Mesenchymal stem cell (in vitro differentiated cells and primary cell): ENCODE measurements around the gene POU6F2.

ENCODE experiments used
- DNase-seq: peaks from one replicate; pipeline ENCODE4 v3.0.0-alpha.2; 2013
- H2AFZ ChIP-seq: one replicate; pipeline ENCODE4 v1.6.1; 2013; ENCODE audit warnings: low read depth, mild to moderate bottlenecking, control low read depth, inconsistent platforms, low read length, moderate library complexity
- H2AK5ac ChIP-seq: 2 replicates; pipeline ENCODE4 v1.6.1; 2013; ENCODE audit warnings: low read length, moderate library complexity, mild to moderate bottlenecking, inconsistent platforms; ENCODE audit not compliant: severe bottlenecking
- H2BK120ac ChIP-seq: one replicate; pipeline ENCODE4 v1.6.1; 2013; ENCODE audit warnings: low read depth, mild to moderate bottlenecking, inconsistent platforms, low read length, moderate library complexity
- H2BK12ac ChIP-seq, 2 experiments: one replicate each; pipeline ENCODE4 v1.6.1; 2013; ENCODE audit warnings: inconsistent platforms in 2 of 2, low read length in 2 of 2, mild to moderate bottlenecking in 2 of 2, moderate library complexity in 2 of 2, control low read depth in 1 of 2
- H2BK15ac ChIP-seq: one replicate; pipeline ENCODE4 v1.6.1; 2013; ENCODE audit warnings: mild to moderate bottlenecking, low read depth, inconsistent platforms; ENCODE audit not compliant: poor library complexity, severe bottlenecking
- H2BK5ac ChIP-seq: 2 replicates; pipeline ENCODE4 v1.6.1; 2013; ENCODE audit warnings: low read depth, mild to moderate bottlenecking, low read length, control low read depth, inconsistent platforms; ENCODE audit not compliant: poor library complexity, severe bottlenecking
- H3K14ac ChIP-seq, 2 experiments: one replicate each; pipeline ENCODE4 v1.6.1; 2013; ENCODE audit warnings: inconsistent platforms in 2 of 2, low read length in 2 of 2, control low read depth in 1 of 2, mild to moderate bottlenecking in 1 of 2, moderate library complexity in 1 of 2
- H3K18ac ChIP-seq, 2 experiments: one replicate each; pipeline ENCODE4 v1.6.1; 2013; ENCODE audit warnings: inconsistent platforms in 2 of 2, low read length in 2 of 2, control low read depth in 1 of 2, low read depth in 1 of 2, mild to moderate bottlenecking in 1 of 2
- H3K23ac ChIP-seq, 2 experiments: one replicate each; pipeline ENCODE4 v1.6.1; 2013; ENCODE audit warnings: inconsistent platforms in 2 of 2, low read length in 2 of 2, mild to moderate bottlenecking in 2 of 2, moderate library complexity in 2 of 2, control low read depth in 1 of 2
- H3K27ac ChIP-seq: 2 replicates; pipeline ENCODE4 v1.5.1; 2013; ENCODE audit warnings: mild to moderate bottlenecking, moderate library complexity, low read length, control low read depth, inconsistent platforms; ENCODE audit not compliant: poor library complexity, severe bottlenecking
- H3K27me3 ChIP-seq, 2 experiments: 2 replicates each; pipeline versions ENCODE4 v1.6.1 to v1.7.0; 2013; ENCODE audit warnings: low read length in 2 of 2, mild to moderate bottlenecking in 2 of 2, moderate library complexity in 2 of 2, control low read depth in 1 of 2, inconsistent platforms in 1 of 2; ENCODE audit not compliant: control insufficient read depth in 1 of 2, insufficient read depth in 1 of 2
- H3K36me3 ChIP-seq, 2 experiments: 2 replicates each; pipeline versions ENCODE4 v1.6.1 to v1.7.0; 2013; ENCODE audit warnings: low read length in 2 of 2, control low read depth in 1 of 2, inconsistent platforms in 1 of 2, low read depth in 1 of 2, mild to moderate bottlenecking in 1 of 2; ENCODE audit not compliant: insufficient read depth in 2 of 2, control insufficient read depth in 1 of 2
- H3K4ac ChIP-seq, 2 experiments: one replicate each; pipeline ENCODE4 v1.6.1; 2013; ENCODE audit warnings: inconsistent platforms in 2 of 2, low read length in 2 of 2, mild to moderate bottlenecking in 2 of 2, moderate library complexity in 2 of 2, control low read depth in 1 of 2, low read depth in 1 of 2
- H3K4me1 ChIP-seq: 2 replicates; pipeline ENCODE4 v1.6.1; 2013; ENCODE audit warnings: low read depth, low read length, control low read depth; ENCODE audit not compliant: control insufficient read depth, insufficient read depth
- H3K4me2 ChIP-seq: 2 replicates; pipeline ENCODE4 v1.6.1; 2013; ENCODE audit warnings: low read length, mild to moderate bottlenecking, inconsistent platforms; ENCODE audit not compliant: poor library complexity, severe bottlenecking
- H3K4me3 ChIP-seq, 2 experiments: 2 replicates each; pipeline versions ENCODE4 v1.5.1 to v1.7.0; 2013; ENCODE audit warnings: low read length in 2 of 2, mild to moderate bottlenecking in 2 of 2, control low read depth in 1 of 2, low read depth in 1 of 2; ENCODE audit not compliant: insufficient read depth in 1 of 2
- H3K79me1 ChIP-seq: replicated peaks from 2 replicates; pipeline ENCODE4 v1.6.1; 2013; ENCODE audit warnings: mild to moderate bottlenecking, control low read depth, low read length, inconsistent platforms; ENCODE audit not compliant: poor library complexity, severe bottlenecking
- H3K9ac ChIP-seq: 2 replicates; pipeline ENCODE4 v1.7.0; 2013; ENCODE audit warnings: mild to moderate bottlenecking, low read length, moderate library complexity
- H3K9me3 ChIP-seq: 2 replicates; pipeline ENCODE4 v1.7.0; 2013; ENCODE audit warnings: mild to moderate bottlenecking, low read length; ENCODE audit not compliant: control insufficient read depth
- H4K8ac ChIP-seq: one replicate; pipeline ENCODE4 v1.6.1; 2013; ENCODE audit warnings: inconsistent platforms, mild to moderate bottlenecking, low read length, moderate library complexity
- H4K91ac ChIP-seq: one replicate; pipeline ENCODE4 v1.6.1; 2013; ENCODE audit warnings: mild to moderate bottlenecking, low read length, inconsistent platforms
- WGBS: methylation state at CpG from one replicate; pipeline ENCODE4 v1.1.7; 2013; ENCODE audit warnings: mixed read lengths; 5-methylcytosine and 5-hydroxymethylcytosine counted together

The POU6F2 gene

DNA sequence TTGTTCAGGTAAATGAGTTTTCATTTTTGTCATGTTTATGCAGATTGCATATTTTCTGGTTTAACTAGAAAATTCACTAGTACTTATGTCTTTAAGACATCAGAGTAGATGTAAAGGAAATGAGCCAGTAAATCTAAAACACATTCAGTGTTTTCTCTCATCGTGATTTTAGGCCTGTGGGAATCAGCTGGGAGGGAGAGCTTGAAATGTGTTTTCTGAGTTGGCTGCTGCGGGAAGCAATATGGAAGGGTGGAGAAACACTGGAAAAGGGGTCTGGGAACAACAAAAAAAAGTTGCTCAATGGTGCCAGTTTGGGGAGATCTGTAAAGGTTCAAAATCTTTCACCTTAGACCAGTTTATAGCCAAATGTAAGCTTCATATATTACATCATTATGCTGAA, 284.1 kb downstream of the POU6F2 start:
- H2BK5ac ChIP-seq, result no peak overlapping the region
- no peak overlapping the region for H3K4me3 ChIP-seq
- H3K27ac ChIP-seq, result no peak overlapping the region
- H2BK12ac ChIP-seq, result no peak overlapping the region
- no peak overlapping the region for H3K14ac ChIP-seq
- no peak overlapping the region for H4K8ac ChIP-seq
- H2BK120ac ChIP-seq, result no peak overlapping the region
- H3K36me3 ChIP-seq, result no peaks in the 10 kb centered on the region
- H3K79me1 ChIP-seq, result no peaks in the 10 kb centered on the region
- DNase-seq, result no peak
- H3K27me3 ChIP-seq, result no peaks in the 10 kb centered on the region
- no peak overlapping the region for H2AFZ ChIP-seq
- H2BK15ac ChIP-seq, result no peak overlapping the region
- no peaks in the 10 kb centered on the region for H3K9me3 ChIP-seq
- no peak overlapping the region for H3K4ac ChIP-seq
- no peak overlapping the region for H3K9ac ChIP-seq
- no peak overlapping the region for H2AK5ac ChIP-seq
- H3K4me1 ChIP-seq, result no peaks in the 10 kb centered on the region
- H4K91ac ChIP-seq, result no peak overlapping the region
- no peak overlapping the region for H3K4me2 ChIP-seq
- H3K18ac ChIP-seq, result no peak overlapping the region
- WGBS, result 83% methylated on average over 2 of the region's 2 CpGs
- H3K23ac ChIP-seq, result no peak overlapping the region

DNA sequence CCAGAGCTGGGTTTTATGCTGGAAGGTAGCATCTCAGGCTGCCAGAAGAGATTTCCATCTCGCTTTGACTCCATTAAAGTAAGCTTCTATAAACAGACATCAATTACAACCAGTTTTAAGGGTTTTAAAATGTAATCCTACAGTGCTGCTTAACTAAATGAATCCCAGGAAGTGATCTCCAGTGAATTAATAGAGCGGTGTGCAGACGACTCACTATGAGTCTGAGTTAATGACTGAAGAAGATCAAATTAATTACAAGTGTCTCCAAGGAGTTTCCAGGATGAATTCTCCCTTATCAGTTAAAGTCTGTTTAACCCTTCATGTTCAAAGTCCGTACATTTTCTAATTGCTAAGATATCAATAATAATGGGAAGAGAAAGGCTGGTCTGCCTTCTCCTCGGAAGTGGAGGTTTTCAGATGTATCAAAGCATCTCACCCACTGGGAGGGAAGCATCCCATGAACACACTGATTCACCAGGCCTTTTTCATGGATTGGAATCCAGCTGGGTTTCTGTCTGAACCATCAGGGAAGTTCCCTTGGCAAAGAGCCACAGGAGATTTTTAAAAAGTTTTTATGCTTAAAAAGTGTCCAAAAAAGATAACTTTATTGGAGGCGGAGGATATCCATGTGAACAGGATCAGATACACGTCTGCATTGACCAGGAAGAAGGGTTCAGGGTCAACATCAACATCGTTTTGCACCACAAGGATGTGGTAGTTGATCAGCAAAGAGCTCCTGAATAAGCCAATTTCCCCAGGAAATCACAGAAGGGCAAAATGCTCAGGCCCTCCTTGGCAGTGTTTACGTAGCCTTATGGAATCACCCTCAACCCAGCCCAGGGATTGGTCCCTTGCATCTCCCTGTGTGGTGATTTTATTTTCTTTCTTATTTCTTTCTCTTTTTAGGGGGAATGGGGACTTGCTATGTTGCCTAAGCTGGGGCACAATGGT, 288.2 kb downstream of the POU6F2 start:
- no peak for DNase-seq
- Histone ChIP-seq H2BK120ac (no peak overlapping the region), H3K23ac (no peak overlapping the region), H2BK5ac (no peak overlapping the region), H3K4me1 (peaks cover 2% of the 10 kb centered on the region), H3K27ac (no peak overlapping the region), H3K4me2 (no peak overlapping the region), H2BK12ac (no peak overlapping the region), H4K8ac (no peak overlapping the region), H3K4ac (no peak overlapping the region), H3K9ac (no peak overlapping the region), H3K79me1 (no peaks in the 10 kb centered on the region), H2AFZ (no peak overlapping the region), H2BK15ac (no peak overlapping the region), H3K36me3 (no peaks in the 10 kb centered on the region), H3K27me3 (no peaks in the 10 kb centered on the region), H3K14ac (no peak overlapping the region), H3K4me3 (no peak overlapping the region), H3K9me3 (no peaks in the 10 kb centered on the region), H3K18ac (no peak overlapping the region), H2AK5ac (peak overlapping the region; percentile 93), H4K91ac (no peak overlapping the region)
- 74% methylated on average over 6 of the region's 9 CpGs for WGBS

DNA sequence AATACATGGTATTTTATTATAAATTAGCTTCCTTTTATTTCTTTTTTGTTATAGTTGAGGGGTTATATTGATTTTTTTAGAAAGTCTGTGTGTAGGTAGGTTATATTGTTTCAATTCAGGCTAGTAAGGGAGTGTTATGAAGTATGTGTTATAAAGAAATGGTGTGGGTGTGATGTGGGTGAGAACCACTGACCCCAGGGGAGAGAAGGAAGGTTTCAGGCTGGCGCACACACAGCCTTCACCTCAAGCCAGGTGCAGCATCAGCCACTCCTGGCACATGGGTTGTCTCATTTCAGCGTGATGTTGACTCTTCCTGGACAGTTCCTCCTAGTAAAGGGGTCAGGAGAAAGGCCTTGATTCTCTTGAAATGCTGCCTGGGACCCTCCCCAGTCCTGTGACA, 291.3 kb downstream of the POU6F2 start:
- no peak overlapping the region for H3K4me2 ChIP-seq
- no peak overlapping the region for H3K4me3 ChIP-seq
- no peaks in the 10 kb centered on the region for H3K79me1 ChIP-seq
- peaks cover 0 to 2% of the 10 kb centered on the region in 2 experiments for H3K27me3 ChIP-seq
- no peak overlapping the region for H3K27ac ChIP-seq
- H2BK12ac ChIP-seq, result no peak overlapping the region
- H4K91ac ChIP-seq, result no peak overlapping the region
- no peak overlapping the region for H4K8ac ChIP-seq
- H2BK5ac ChIP-seq, result no peak overlapping the region
- H3K4ac ChIP-seq, result no peak overlapping the region
- H3K14ac ChIP-seq, result no peak overlapping the region
- H3K4me1 ChIP-seq, result peaks cover 3% of the 10 kb centered on the region
- no peaks in the 10 kb centered on the region for H3K36me3 ChIP-seq
- no peak overlapping the region for H2AFZ ChIP-seq
- no peak overlapping the region for H3K18ac ChIP-seq
- no peak overlapping the region for H2BK15ac ChIP-seq
- no peak overlapping the region for H3K9ac ChIP-seq
- H3K23ac ChIP-seq, result no peak overlapping the region
- WGBS, result 74% methylated on average over 2 of the region's 2 CpGs
- DNase-seq, result no peak
- no peaks in the 10 kb centered on the region for H3K9me3 ChIP-seq
- no peak overlapping the region for H2BK120ac ChIP-seq
- peak overlapping the region; percentile 84 for H2AK5ac ChIP-seq

DNA sequence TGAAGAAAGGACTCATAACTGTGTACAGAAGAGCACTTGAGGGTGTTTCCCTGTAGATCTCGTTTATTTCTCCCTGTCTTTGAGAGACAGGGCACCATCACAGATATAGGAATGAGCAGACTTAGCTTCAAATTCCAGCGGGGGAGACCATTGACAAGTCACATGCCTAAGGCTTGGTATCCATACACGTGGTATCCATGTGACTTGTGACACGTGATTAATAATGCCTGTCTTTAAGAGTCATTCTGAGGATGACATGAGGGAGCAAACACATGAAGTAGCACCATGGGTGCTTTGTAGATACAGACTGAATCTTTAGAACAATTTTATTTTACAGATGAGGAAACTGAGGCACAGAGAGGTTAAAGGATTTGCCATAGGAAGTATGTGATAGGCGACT, 292.3 kb downstream of the POU6F2 start:
- no peak overlapping the region for H2BK15ac ChIP-seq
- H3K18ac ChIP-seq, result no peak overlapping the region

More for the DNA sequence above, 292.3 kb downstream of the POU6F2 start:
- 80% methylated on average over 5 of the region's 5 CpGs for WGBS
- Histone ChIP-seq H3K27me3 (peaks cover 0 to 2% of the 10 kb centered on the region in 2 experiments), H2BK120ac (no peak overlapping the region), H3K4ac (no peak overlapping the region), H2AK5ac (no peak overlapping the region), H3K14ac (no peak overlapping the region), H4K91ac (no peak overlapping the region), H2BK5ac (no peak overlapping the region), H3K36me3 (no peaks in the 10 kb centered on the region), H3K4me3 (no peak overlapping the region), H3K23ac (no peak overlapping the region), H3K4me1 (peaks cover 3% of the 10 kb centered on the region), H3K27ac (no peak overlapping the region), H4K8ac (no peak overlapping the region), H3K9ac (no peak overlapping the region), H2AFZ (no peak overlapping the region), H3K4me2 (no peak overlapping the region), H2BK12ac (no peak overlapping the region), H3K9me3 (no peaks in the 10 kb centered on the region), H3K79me1 (no peaks in the 10 kb centered on the region)
- no peak for DNase-seq
